NT2/D1 (cell line): ENCODE measurements around the gene MAP1LC3B.

Source experiments
- SUZ12 ChIP-seq: IDR thresholded peaks from 2 replicates; pipeline ENCODE4 v1.6.1; 2011; ENCODE audit not compliant: insufficient read length, insufficient read depth; ENCODE audit errors: extremely low read depth
- ZNF274 ChIP-seq: IDR thresholded peaks from 2 replicates; pipeline ENCODE4 v1.6.1; 2011; ENCODE audit warnings: mild to moderate bottlenecking, low read depth, low read length

GRCh38 chr16:87434146-87434667 lies 42.1 kb downstream of the MAP1LC3B start:
- TF ChIP-seq SUZ12 (no peak), ZNF274 (no peak)
